SU-DHL-6 (cell line): ENCODE data around the gene PLD5.

Experiments
- EZH2phosphoT487 ChIP-seq: fragments of 200-600 bp; sonication (generic), shearing (Covaris generic); conservative IDR thresholded peaks from 2 replicates; pipeline ENCODE4 v1.6.1; 2018; ENCODE audit warnings: mild to moderate bottlenecking, antibody characterized with exemption, low read length, moderate library complexity, mixed read lengths
- TF ChIP-seq, protein P1 (sequence below): fragments of 200-600 bp; sonication (generic); IDR thresholded peaks from one replicate; pipeline ENCODE4 v1.5.1; 2017; ENCODE audit warnings: antibody characterized with exemption, mild to moderate bottlenecking, low read length, moderate library complexity; ENCODE audit not compliant: insufficient read depth, poor library complexity, severe bottlenecking

- TF ChIP-seq, protein P1, sequence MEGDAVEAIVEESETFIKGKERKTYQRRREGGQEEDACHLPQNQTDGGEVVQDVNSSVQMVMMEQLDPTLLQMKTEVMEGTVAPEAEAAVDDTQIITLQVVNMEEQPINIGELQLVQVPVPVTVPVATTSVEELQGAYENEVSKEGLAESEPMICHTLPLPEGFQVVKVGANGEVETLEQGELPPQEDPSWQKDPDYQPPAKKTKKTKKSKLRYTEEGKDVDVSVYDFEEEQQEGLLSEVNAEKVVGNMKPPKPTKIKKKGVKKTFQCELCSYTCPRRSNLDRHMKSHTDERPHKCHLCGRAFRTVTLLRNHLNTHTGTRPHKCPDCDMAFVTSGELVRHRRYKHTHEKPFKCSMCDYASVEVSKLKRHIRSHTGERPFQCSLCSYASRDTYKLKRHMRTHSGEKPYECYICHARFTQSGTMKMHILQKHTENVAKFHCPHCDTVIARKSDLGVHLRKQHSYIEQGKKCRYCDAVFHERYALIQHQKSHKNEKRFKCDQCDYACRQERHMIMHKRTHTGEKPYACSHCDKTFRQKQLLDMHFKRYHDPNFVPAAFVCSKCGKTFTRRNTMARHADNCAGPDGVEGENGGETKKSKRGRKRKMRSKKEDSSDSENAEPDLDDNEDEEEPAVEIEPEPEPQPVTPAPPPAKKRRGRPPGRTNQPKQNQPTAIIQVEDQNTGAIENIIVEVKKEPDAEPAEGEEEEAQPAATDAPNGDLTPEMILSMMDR, result no peak
- TF ChIP-seq EZH2phosphoT487, result no peak
These were observed 468.7 kb downstream of the PLD5 start for GRCh38 chr1:242055749-242056320.
